22Rv1 (cell line): ENCODE measurements around the gene DLG1.

Experiments
- CTCF ChIP-seq: fragments of 450-650 bp; IDR thresholded peaks from 2 replicates; pipeline ENCODE4 v1.5.1; 2017; ENCODE audit warnings: mild to moderate bottlenecking
- ZFX ChIP-seq: fragments of 450-650 bp; IDR thresholded peaks from 2 replicates; pipeline ENCODE4 v1.6.1; 2017; ENCODE audit warnings: antibody characterized with exemption, borderline replicate concordance

- TF ChIP-seq CTCF (no peak), ZFX (no peak)
Observed at GRCh38 chr3:197168606-197169005, 129.8 kb downstream of the DLG1 start.
